Esophagus muscularis mucosa (tissue), 4 donors: ENCODE data around the gene SHB.
A peak's percentile ranks its signal among the peaks of the same experiment; 100 is the strongest.

Experiments used
- EP300 ChIP-seq: sonication (generic); formaldehyde crosslinking; IDR thresholded peaks from one replicate; pipeline ENCODE4 v1.6.1; 2017; ENCODE audit warnings: antibody characterized with exemption
- POLR2A ChIP-seq: fragments of 450-650 bp; IDR thresholded peaks from one replicate; pipeline ENCODE4 v1.6.1; 2017; ENCODE audit warnings: antibody characterized with exemption, moderate library complexity, mild to moderate bottlenecking, low read depth
- TF ChIP-seq, protein P1 (sequence below), 3 experiments: fragments of 200-600 bp in 2 of 3; fragments of 450-650 bp in 1 of 3; sonication (generic) in 2 of 3; IDR thresholded peaks; one replicate each; pipeline ENCODE4 v1.5.1; 2017 to 2019; ENCODE audit warnings: antibody characterized with exemption in 3 of 3, mild to moderate bottlenecking in 2 of 3, moderate library complexity in 1 of 3

DNA sequence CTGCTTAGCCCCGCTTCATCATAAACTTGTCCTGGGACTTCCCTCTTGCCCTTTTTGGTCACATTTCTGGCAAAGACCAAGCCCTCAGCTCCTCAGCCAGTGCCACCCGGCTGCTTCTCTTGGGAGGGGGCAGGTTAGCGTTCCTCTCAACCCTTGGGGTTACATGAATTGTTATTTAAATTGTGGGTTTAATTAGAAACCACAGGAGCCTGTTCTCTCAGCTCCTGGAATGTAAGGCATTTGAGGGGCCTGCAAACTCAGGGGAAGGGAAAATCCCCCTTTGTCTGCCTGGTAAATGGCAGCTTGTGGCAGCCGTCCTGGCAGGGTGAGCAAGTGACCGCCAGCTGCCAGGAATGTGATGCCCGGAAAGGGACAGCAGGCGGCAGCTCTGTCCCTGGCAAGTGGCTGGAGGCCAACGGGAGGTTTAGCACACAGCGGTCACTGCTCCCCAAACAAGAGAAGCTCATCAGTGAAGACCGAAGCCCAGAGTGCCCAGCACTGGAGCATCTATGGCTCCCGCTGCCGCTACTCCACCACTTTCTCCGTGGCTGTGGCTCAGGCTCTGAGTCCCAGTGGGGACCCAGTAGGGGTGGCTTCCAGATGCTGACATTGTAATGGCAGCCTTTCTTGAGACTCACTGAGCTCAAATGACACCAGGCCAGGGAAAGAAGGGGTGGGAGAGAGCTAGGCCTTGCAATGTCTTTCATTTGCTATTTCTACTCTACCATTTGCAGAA lies 51.7 kb downstream of the SHB start:
- TF ChIP-seq, protein P1, sequence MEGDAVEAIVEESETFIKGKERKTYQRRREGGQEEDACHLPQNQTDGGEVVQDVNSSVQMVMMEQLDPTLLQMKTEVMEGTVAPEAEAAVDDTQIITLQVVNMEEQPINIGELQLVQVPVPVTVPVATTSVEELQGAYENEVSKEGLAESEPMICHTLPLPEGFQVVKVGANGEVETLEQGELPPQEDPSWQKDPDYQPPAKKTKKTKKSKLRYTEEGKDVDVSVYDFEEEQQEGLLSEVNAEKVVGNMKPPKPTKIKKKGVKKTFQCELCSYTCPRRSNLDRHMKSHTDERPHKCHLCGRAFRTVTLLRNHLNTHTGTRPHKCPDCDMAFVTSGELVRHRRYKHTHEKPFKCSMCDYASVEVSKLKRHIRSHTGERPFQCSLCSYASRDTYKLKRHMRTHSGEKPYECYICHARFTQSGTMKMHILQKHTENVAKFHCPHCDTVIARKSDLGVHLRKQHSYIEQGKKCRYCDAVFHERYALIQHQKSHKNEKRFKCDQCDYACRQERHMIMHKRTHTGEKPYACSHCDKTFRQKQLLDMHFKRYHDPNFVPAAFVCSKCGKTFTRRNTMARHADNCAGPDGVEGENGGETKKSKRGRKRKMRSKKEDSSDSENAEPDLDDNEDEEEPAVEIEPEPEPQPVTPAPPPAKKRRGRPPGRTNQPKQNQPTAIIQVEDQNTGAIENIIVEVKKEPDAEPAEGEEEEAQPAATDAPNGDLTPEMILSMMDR (IDR thresholded peaks at IDR 0.05) = peak; percentile 19 to 25 (median 24)
- no peak for TF ChIP-seq EP300
- no peak for TF ChIP-seq POLR2A
